GM12892 (cell line): Measurements from ENCODE around the gene CCDC88A.
"Not testable (repeated sequence)": the region's sequence is repeated elsewhere in the genome, so short reads cannot be mapped to it uniquely, and the experiment has no call there.

Experiments
- DNase-seq: peaks from one replicate; pipeline ENCODE4 v3.0.0; 2011; ENCODE audit not compliant: insufficient read length
- FAIRE-seq: peaks from 2 replicates; lab custom pipeline; 2011; peaks lifted over from hg19 to GRCh38; lab: Jason Lieb, UNC
- POLR2A ChIP-seq: IDR thresholded peaks from 2 replicates; pipeline ENCODE4 v1.6.1; 2011; ENCODE audit warnings: low read depth, low read length, control low read depth
- POLR2AphosphoS5 ChIP-seq: IDR thresholded peaks from 2 replicates; pipeline ENCODE4 v1.6.1; 2011; ENCODE audit warnings: low read depth, low read length, control low read depth
- TAF1 ChIP-seq: IDR thresholded peaks from 2 replicates; pipeline ENCODE4 v1.6.1; 2011; ENCODE audit warnings: low read depth, mild to moderate bottlenecking, control low read depth, low read length, borderline replicate concordance

CCDC88A gene

GRCh38 chr2:55277310-55277709 is 142.3 kb downstream of the CCDC88A start:
- DNase-seq = no peak
- TF ChIP-seq POLR2A (no peak), POLR2AphosphoS5 (no peak), TAF1 (no peak)
- FAIRE-seq = no peak

GRCh38 chr2:55274346-55274745 is 145.3 kb downstream of the CCDC88A start:
- FAIRE-seq, DNase-seq: not testable (repeated sequence)

- FAIRE-seq (no peak), DNase-seq (no peak)
- no peak for TF ChIP-seq POLR2A
- no peak for TF ChIP-seq POLR2AphosphoS5
- TF ChIP-seq TAF1 = no peak
Observed at GRCh38 chr2:55269645-55269990, 150.0 kb downstream of the CCDC88A start.

GRCh38 chr2:55268907-55269644 is 150.6 kb downstream of the CCDC88A start, which contains the start of gene MTIF2:
Gene MTIF2 (minus strand): TSS chr2:55269231. CDS start chr2:55263858, 5,373 bp downstream.
- DNase-seq (peak; percentile 74), FAIRE-seq (peak; percentile 87)
- TF ChIP-seq POLR2AphosphoS5 = peak; percentile 97
- TF ChIP-seq TAF1 = peak; percentile 93
- TF ChIP-seq POLR2A = peak; percentile 97

- DNase-seq = no peak
Observed at GRCh38 chr2:55268288-55268906, 151.3 kb downstream of the CCDC88A start.

DNA sequence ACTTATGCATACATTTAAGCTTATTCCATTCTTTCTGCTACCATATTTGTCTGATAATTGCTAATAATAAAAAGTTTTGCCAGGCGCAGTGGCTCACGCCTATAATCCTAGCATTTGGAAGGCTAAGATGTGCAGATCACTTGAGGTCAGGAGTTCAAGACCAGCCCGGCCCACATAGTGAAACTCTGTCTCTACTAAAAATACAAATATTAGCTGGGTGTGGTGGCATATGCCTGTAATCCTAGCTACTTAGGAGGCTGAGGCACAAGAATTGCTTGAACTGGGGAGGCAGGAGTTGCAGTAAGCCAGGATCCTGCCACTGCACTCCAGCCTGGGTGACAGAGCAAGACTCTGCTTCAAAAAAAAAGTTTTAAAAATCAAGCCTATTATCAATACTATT is 160.1 kb downstream of the CCDC88A start:
- not testable (repeated sequence) for DNase-seq, FAIRE-seq

More at GRCh38 chr2:55268288-55268906, 151.3 kb downstream of the CCDC88A start:
- FAIRE-seq = no peak
- no peak for TF ChIP-seq POLR2AphosphoS5

DNA sequence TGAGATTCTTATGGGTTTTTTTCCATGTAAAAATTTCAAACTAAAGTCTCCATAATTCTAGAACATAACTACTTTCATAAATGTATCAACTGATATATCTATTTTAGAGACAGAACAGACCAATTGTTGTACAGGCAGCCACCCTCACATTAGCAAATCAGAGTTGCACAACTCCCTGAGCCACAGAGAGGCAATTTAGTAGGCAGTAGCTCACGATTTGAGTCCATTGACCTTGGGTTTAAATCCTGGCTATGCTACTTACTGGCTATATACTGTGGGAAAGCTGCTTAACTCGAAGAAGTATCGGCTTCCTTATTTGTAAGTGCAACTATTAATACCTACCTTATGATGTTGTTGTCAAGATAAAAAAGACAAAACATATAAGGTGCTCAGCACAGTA is 166.8 kb downstream of the CCDC88A start:
- TF ChIP-seq TAF1 (no peak), POLR2AphosphoS5 (no peak), POLR2A (no peak)
- DNase-seq (no peak), FAIRE-seq (no peak)

DNA sequence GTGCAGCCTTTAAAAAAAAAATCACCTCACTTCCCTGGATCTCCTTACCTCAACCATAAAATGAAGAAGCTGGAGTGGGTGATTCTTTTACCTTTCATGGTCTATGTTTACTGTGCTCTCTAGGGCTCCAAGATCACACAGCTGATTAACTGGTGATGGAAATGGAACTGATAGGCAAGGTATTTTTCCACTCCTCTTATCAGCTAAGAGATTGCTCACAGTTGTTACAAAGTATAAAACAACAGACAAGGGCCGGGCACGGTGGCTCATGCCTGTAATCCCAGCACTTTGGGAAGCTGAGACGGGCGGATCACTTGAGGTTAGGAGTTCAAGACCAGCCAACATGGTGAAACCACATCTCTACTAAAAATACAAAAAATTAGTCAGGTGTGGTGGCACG is 172.6 kb downstream of the CCDC88A start:
- DNase-seq (no peak), FAIRE-seq (no peak)
- TF ChIP-seq POLR2A = no peak
- TF ChIP-seq POLR2AphosphoS5 = no peak
- TF ChIP-seq TAF1 = no peak

GRCh38 chr2:55245411-55245810 is 174.2 kb downstream of the CCDC88A start:
- DNase-seq (no peak), FAIRE-seq (no peak)
- TF ChIP-seq POLR2AphosphoS5 (no peak), TAF1 (no peak), POLR2A (no peak)

DNA sequence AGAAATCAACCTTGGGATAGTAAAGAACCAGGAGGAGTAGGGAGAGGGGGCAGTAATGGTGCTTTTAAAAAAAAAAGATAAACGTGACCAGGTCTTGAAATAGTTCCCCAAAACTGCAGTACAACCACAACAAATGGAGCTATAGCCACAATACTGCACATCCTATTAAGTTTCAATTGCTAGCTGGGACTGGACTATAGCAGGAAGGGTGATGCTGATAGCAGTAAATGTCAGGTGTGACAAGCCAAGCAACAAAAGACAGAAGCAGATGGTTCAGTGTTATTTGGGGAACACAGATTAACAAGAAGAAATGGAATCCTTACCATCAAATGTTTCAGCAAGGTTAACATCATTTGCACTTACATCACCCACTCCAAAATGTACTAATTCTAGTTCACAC is 177.0 kb downstream of the CCDC88A start:
- no peak for FAIRE-seq
- TF ChIP-seq POLR2AphosphoS5 (no peak), TAF1 (no peak), POLR2A (no peak)
- no peak for DNase-seq

- FAIRE-seq, DNase-seq: not testable (repeated sequence)
Observed at GRCh38 chr2:55241582-55241981, 178.1 kb downstream of the CCDC88A start.

GRCh38 chr2:55239656-55240222 is 179.9 kb downstream of the CCDC88A start:
- no peak for FAIRE-seq
- DNase-seq = no peak
- TF ChIP-seq POLR2A (no peak), POLR2AphosphoS5 (no peak), TAF1 (no peak)
